22Rv1 (cell line): ENCODE measurements around the gene HMGN1.

Source experiments
- CTCF ChIP-seq: fragments of 450-650 bp; IDR thresholded peaks from 2 replicates; pipeline ENCODE4 v1.5.1; 2017; ENCODE audit warnings: mild to moderate bottlenecking
- ZFX ChIP-seq: fragments of 450-650 bp; IDR thresholded peaks from 2 replicates; pipeline ENCODE4 v1.6.1; 2017; ENCODE audit warnings: antibody characterized with exemption, borderline replicate concordance

GRCh38 chr21:39364949-39365348, 16.1 kb upstream of the HMGN1 start:
- TF ChIP-seq CTCF = no peak
- no peak for TF ChIP-seq ZFX
